Endothelial cell of umbilical vein (primary cell): ENCODE data around the gene CARD18. TPM values are rescaled to one million over a fixed set of nuclear protein-coding genes. Genes with fewer than 3 reads are reported as not detected.
A peak's percentile ranks its signal among the peaks of the same experiment; 100 is the strongest.

Experiments used
- BruUV-seq: library from RNA; stranded (reverse); fragments of 400-500 nt; replicated peaks from 2 replicates; lab custom pipeline; 2021; lab: Mats Ljungman, UMichigan
- CTCF ChIA-PET: fragments of 300-600, 350-600 bp; sonication (Branson Sonifier 250); formaldehyde crosslinking; loops from one replicate; lab custom pipeline; 2021; ENCODE audit warnings: antibody characterized with exemption, inconsistent platforms; lab: Charles Lee
- POLR2A ChIA-PET: fragments of 300-600, 350-600 bp; sonication (Branson Sonifier 250); formaldehyde crosslinking; loops from one replicate; lab custom pipeline; 2021; ENCODE audit warnings: antibody characterized with exemption, inconsistent platforms; lab: Charles Lee
- DNase-seq: peaks from one replicate; pipeline ENCODE4 v3.0.0-alpha.2; 2011; ENCODE audit warnings: low read depth, low spot score
- FAIRE-seq: peaks from 2 replicates; lab custom pipeline; 2011; peaks lifted over from hg19 to GRCh38; lab: Jason Lieb, UNC
- H2AFZ ChIP-seq: 2 replicates; pipeline ENCODE4 v1.6.0; 2012; ENCODE audit warnings: low read depth, low read length, control low read depth, inconsistent platforms
- H3K27ac ChIP-seq: 2 replicates; pipeline ENCODE4 v1.5.1; 2011; ENCODE audit warnings: low read depth, mild to moderate bottlenecking, control low read depth, low read length, moderate library complexity; ENCODE audit not compliant: insufficient read depth
- H3K27me3 ChIP-seq, 2 experiments: 2 replicates each; pipeline versions ENCODE4 v1.6.0 to v1.6.1; 2011; ENCODE audit warnings: low read length in 2 of 2, mixed read lengths in 1 of 2; ENCODE audit not compliant: control insufficient read depth in 2 of 2, insufficient read depth in 2 of 2
- H3K36me3 ChIP-seq, 2 experiments: 2 replicates in 1 of 2; 3 replicates in 1 of 2; pipeline ENCODE4 v1.5.1; 2011; ENCODE audit warnings: low read length in 2 of 2, mild to moderate bottlenecking in 1 of 2, moderate library complexity in 1 of 2; ENCODE audit not compliant: control insufficient read depth in 2 of 2, insufficient read depth in 2 of 2; ENCODE audit errors: extremely low read depth in 1 of 2
- H3K4me1 ChIP-seq: 3 replicates; pipeline ENCODE4 v1.5.1; 2011; ENCODE audit warnings: mild to moderate bottlenecking, low read length; ENCODE audit not compliant: control insufficient read depth, insufficient read depth; ENCODE audit errors: extremely low read depth
- H3K4me2 ChIP-seq: 2 replicates; pipeline ENCODE4 v1.6.1; 2011; ENCODE audit warnings: low read length, control low read depth, mixed read lengths; ENCODE audit not compliant: insufficient read depth
- H3K4me3 ChIP-seq, 3 experiments: fragments of 200-600 bp in 1 of 3; sonication (generic), shearing (Covaris generic) in 1 of 3; replicated peaks in 1 of 3; 2 replicates each; pipeline ENCODE4 v1.5.1; 2011 to 2016; ENCODE audit warnings: control low read depth in 3 of 3, low read length in 3 of 3, mild to moderate bottlenecking in 2 of 3, inconsistent platforms in 1 of 3, low read depth in 1 of 3, moderate library complexity in 1 of 3; ENCODE audit not compliant: insufficient read depth in 1 of 3
- H3K79me2 ChIP-seq: 2 replicates; pipeline ENCODE4 v1.6.0; 2012; ENCODE audit warnings: low read length, inconsistent platforms; ENCODE audit not compliant: control insufficient read depth, insufficient read depth
- H3K9ac ChIP-seq: replicated peaks from 2 replicates; pipeline ENCODE3; 2011; ENCODE audit warnings: low read length, control low read depth; ENCODE audit not compliant: insufficient read depth; ENCODE audit errors: extremely low read depth
- H3K9me1 ChIP-seq: replicated peaks from 3 replicates; pipeline ENCODE4 v1.6.0; 2011; ENCODE audit warnings: mild to moderate bottlenecking, low read length; ENCODE audit not compliant: control insufficient read depth, insufficient read depth; ENCODE audit errors: extremely low read depth
- H3K9me3 ChIP-seq: replicated peaks from 2 replicates; pipeline ENCODE4 v1.5.1; 2012; ENCODE audit warnings: low read length, inconsistent platforms; ENCODE audit not compliant: control insufficient read depth, insufficient read depth
- H4K20me1 ChIP-seq: replicated peaks from 2 replicates; pipeline ENCODE3; 2011; ENCODE audit warnings: mild to moderate bottlenecking, low read length; ENCODE audit not compliant: control insufficient read depth, insufficient read depth; ENCODE audit errors: extremely low read depth
- CTCF ChIP-seq, 2 donors: IDR thresholded peaks; 1 replicate in 1 of 2; 2 replicates in 1 of 2; pipeline ENCODE4 v1.5.1; 2011; ENCODE audit warnings: low read length in 2 of 2, mild to moderate bottlenecking in 2 of 2, moderate library complexity in 2 of 2, control low read depth in 1 of 2, inconsistent platforms in 1 of 2, low read depth in 1 of 2; ENCODE audit not compliant: insufficient read depth in 1 of 2; ENCODE audit errors: extremely low read depth in 1 of 2
- FOS ChIP-seq: IDR thresholded peaks from 2 replicates; pipeline ENCODE4 v1.6.1; 2011; ENCODE audit warnings: mild to moderate bottlenecking, low read length, moderate library complexity, borderline replicate concordance; ENCODE audit not compliant: insufficient read depth
- GATA2 ChIP-seq: IDR thresholded peaks from 2 replicates; pipeline ENCODE4 v1.7.0; 2011; ENCODE audit warnings: low read depth, mild to moderate bottlenecking, moderate library complexity, mixed read lengths, low read length; ENCODE audit not compliant: insufficient read length, insufficient read depth
- JUN ChIP-seq: IDR thresholded peaks from 2 replicates; pipeline ENCODE4 v1.6.1; 2011; ENCODE audit warnings: borderline replicate concordance, low read depth; ENCODE audit not compliant: insufficient read length, insufficient read depth
- MYC ChIP-seq: IDR thresholded peaks from one replicate; pipeline ENCODE4 v1.6.1; 2011; ENCODE audit warnings: mild to moderate bottlenecking, low read depth, low read length
- POLR2A ChIP-seq: IDR thresholded peaks from 2 replicates; pipeline ENCODE4 v1.6.1; 2012; ENCODE audit warnings: low read depth, mild to moderate bottlenecking, control low read depth, low read length
- POLR2AphosphoS5 ChIP-seq: IDR thresholded peaks from 2 replicates; pipeline ENCODE4 v1.6.1; 2012; ENCODE audit warnings: low read depth, mild to moderate bottlenecking, control low read depth, low read length, moderate library complexity; ENCODE audit not compliant: insufficient read depth
- dilution Hi-C: fragments of 300-500 bp; cut with MboI; formaldehyde crosslinking; loops from one replicate; pipeline ENCODE4 v1.15.0; 2019; ENCODE audit warnings: low sequenced_read_pairs; ENCODE audit not compliant: extremely low pct_ligation_motif_present
- intact Hi-C: fragments of 100-400 bp; cut with micrococcal nuclease; formaldehyde crosslinking; loops from one replicate; pipeline ENCODE4 v1.10.0; 2022
- polyA plus RNA-seq, 4 experiments: library from polyadenylated mRNA; depleted of rRNA in 3 of 4; stranded (reverse) in 3 of 4; unstranded in 1 of 4; fragments of >200 nt; gene quantifications; 2 replicates each; pipeline versions ENCODE4 v1.2.1 to v1.2.3, GENCODE V29; 2011 to 2012; ENCODE audit warnings: missing spikeins in 1 of 4
- total RNA-seq: library from RNA; stranded (reverse); gene quantifications from 2 replicates; pipeline ENCODE4 v1.2.3, GENCODE V29; 2021
- TF ChIP-seq, protein P1 (sequence below): IDR thresholded peaks from 2 replicates; pipeline ENCODE4 v1.6.1; 2011; ENCODE audit not compliant: insufficient read depth, insufficient read length

CARD18 gene
- total and polyA plus RNA-seq, 2 donors (not counting 3 experiments of a cell fraction or from before 2014, with no cell fraction given): not detected

DNA sequence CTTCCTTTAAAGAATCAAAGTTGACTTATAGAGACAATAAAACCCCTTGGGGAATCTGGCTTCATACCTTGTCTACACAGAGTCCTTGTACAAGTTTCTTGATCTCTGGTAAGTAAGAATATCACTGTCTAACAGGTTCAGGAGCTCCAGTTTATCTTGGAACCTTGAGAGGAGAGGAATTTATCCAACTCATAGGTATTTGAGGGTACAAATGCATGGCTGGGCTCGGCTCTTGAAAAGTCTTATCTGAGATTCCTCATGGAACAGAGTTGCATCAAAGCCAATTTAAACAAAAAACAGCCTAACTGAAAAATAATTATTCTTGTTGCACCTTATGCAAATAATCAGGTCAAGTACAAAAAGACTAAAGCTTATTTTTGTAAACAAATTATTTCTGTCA lies 33.4 kb downstream of the CARD18 start:
- no peaks in the 10 kb centered on the region for H4K20me1 ChIP-seq
- CTCF ChIA-PET: no interaction called here
- H3K4me3 ChIP-seq: no peak overlapping the region
- DNase-seq (peak; percentile 9), FAIRE-seq (no peak)
- no peak overlapping the region for H2AFZ ChIP-seq
- dilution Hi-C loops: no loop called here
- H3K27ac ChIP-seq: no peak overlapping the region
- TF ChIP-seq CTCF (IDR thresholded peaks at IDR 0.05; ENCODE audit: extremely low read depth in 1 of 2, insufficient read depth in 1 of 2, low read depth in 1 of 2, low read length in 2 of 2) (no peak), MYC (no peak), JUN (no peak), GATA2 (no peak), POLR2A (no peak), POLR2AphosphoS5 (no peak), FOS (no peak)
- TF ChIP-seq, protein P1, sequence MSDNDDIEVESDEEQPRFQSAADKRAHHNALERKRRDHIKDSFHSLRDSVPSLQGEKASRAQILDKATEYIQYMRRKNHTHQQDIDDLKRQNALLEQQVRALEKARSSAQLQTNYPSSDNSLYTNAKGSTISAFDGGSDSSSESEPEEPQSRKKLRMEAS: no peak
- peaks cover 17% of the 10 kb centered on the region for H3K4me1 ChIP-seq
- no peaks in the 10 kb centered on the region for H3K9me1 ChIP-seq
- intact Hi-C loops: no loop called here
- no peaks in the 10 kb centered on the region for H3K79me2 ChIP-seq
- POLR2A ChIA-PET: no interaction called here
- H3K27me3 ChIP-seq: no peaks in the 10 kb centered on the region
- BruUV-seq: no TSS peak
- no peak overlapping the region for H3K9ac ChIP-seq
- no peak overlapping the region for H3K4me2 ChIP-seq
- no peaks in the 10 kb centered on the region for H3K9me3 ChIP-seq
- no peaks in the 10 kb centered on the region for H3K36me3 ChIP-seq
